Measurements from ENCODE around the gene LPO. TPM values are rescaled to one million over a fixed set of nuclear protein-coding genes. Genes with fewer than 3 reads are reported as not detected.

The LPO gene
- total RNA-seq, 1 donor from 2014 or later, result 0.31 TPM

- Mint-ChIP-seq H3K36me3 (ENCODE audit: low read depth, unreplicated experiment) (no peaks in the 10 kb centered on the region), H3K4me3 (ENCODE audit: unreplicated experiment) (no peak overlapping the region), H3K27ac (ENCODE audit: unreplicated experiment) (no peak overlapping the region), H3K9me3 (ENCODE audit: unreplicated experiment) (no peaks in the 10 kb centered on the region), H3K4me1 (ENCODE audit: unreplicated experiment) (no peaks in the 10 kb centered on the region), H3K27me3 (ENCODE audit: unreplicated experiment) (peaks cover 8% of the 10 kb centered on the region)
- no peak for TF ChIP-seq CTCF (IDR thresholded peaks at IDR 0.05; ENCODE audit: unreplicated experiment)
- DNase-seq (ENCODE audit: low spot score), result no peak
Measured at GRCh38 chr17:58193641-58194255, 44.6 kb upstream of the LPO start.

GRCh38 chr17:58195518-58196123 is 42.8 kb upstream of the LPO start:
- no peak overlapping the region for H3K27ac Mint-ChIP-seq (ENCODE audit: unreplicated experiment)
- TF ChIP-seq CTCF (IDR thresholded peaks at IDR 0.05; ENCODE audit: unreplicated experiment), result no peak
- no peaks in the 10 kb centered on the region for H3K4me1 Mint-ChIP-seq (ENCODE audit: unreplicated experiment)
- no peaks in the 10 kb centered on the region for H3K9me3 Mint-ChIP-seq (ENCODE audit: unreplicated experiment)
- peaks cover 10% of the 10 kb centered on the region for H3K27me3 Mint-ChIP-seq (ENCODE audit: unreplicated experiment)
- DNase-seq (ENCODE audit: low spot score), result no peak
- H3K36me3 Mint-ChIP-seq (ENCODE audit: low read depth, unreplicated experiment), result no peaks in the 10 kb centered on the region
- H3K4me3 Mint-ChIP-seq (ENCODE audit: unreplicated experiment), result no peak overlapping the region

- DNase-seq (ENCODE audit: low spot score), result no peak
- H3K4me1 Mint-ChIP-seq (ENCODE audit: unreplicated experiment), result no peaks in the 10 kb centered on the region
- no peak overlapping the region for H3K27ac Mint-ChIP-seq (ENCODE audit: unreplicated experiment)
- no peak for TF ChIP-seq CTCF (IDR thresholded peaks at IDR 0.05; ENCODE audit: unreplicated experiment)
- H3K36me3 Mint-ChIP-seq (ENCODE audit: low read depth, unreplicated experiment), result no peaks in the 10 kb centered on the region
- H3K9me3 Mint-ChIP-seq (ENCODE audit: unreplicated experiment), result no peaks in the 10 kb centered on the region
- H3K27me3 Mint-ChIP-seq (ENCODE audit: unreplicated experiment), result peaks cover 10% of the 10 kb centered on the region
- H3K4me3 Mint-ChIP-seq (ENCODE audit: unreplicated experiment), result no peak overlapping the region
Measured at GRCh38 chr17:58196610-58197009, 41.8 kb upstream of the LPO start.

GRCh38 chr17:58200024-58200633 is 38.3 kb upstream of the LPO start:
- Mint-ChIP-seq H3K4me1 (ENCODE audit: unreplicated experiment) (no peaks in the 10 kb centered on the region), H3K4me3 (ENCODE audit: unreplicated experiment) (no peak overlapping the region), H3K36me3 (ENCODE audit: low read depth, unreplicated experiment) (peaks cover 1% of the 10 kb centered on the region), H3K9me3 (ENCODE audit: unreplicated experiment) (no peaks in the 10 kb centered on the region), H3K27me3 (ENCODE audit: unreplicated experiment) (peaks cover 5% of the 10 kb centered on the region), H3K27ac (ENCODE audit: unreplicated experiment) (no peak overlapping the region)
- peak; percentile 76 for TF ChIP-seq CTCF (IDR thresholded peaks at IDR 0.05; ENCODE audit: unreplicated experiment)
- DNase-seq (ENCODE audit: low spot score), result peak; percentile 78

GRCh38 chr17:58202859-58203258 is 35.5 kb upstream of the LPO start:
- no peak for TF ChIP-seq CTCF (IDR thresholded peaks at IDR 0.05; ENCODE audit: unreplicated experiment)
- H3K27ac Mint-ChIP-seq (ENCODE audit: unreplicated experiment), result no peak overlapping the region
- peaks cover 4% of the 10 kb centered on the region for H3K36me3 Mint-ChIP-seq (ENCODE audit: low read depth, unreplicated experiment)
- no peaks in the 10 kb centered on the region for H3K9me3 Mint-ChIP-seq (ENCODE audit: unreplicated experiment)
- peaks cover 2% of the 10 kb centered on the region for H3K27me3 Mint-ChIP-seq (ENCODE audit: unreplicated experiment)
- H3K4me3 Mint-ChIP-seq (ENCODE audit: unreplicated experiment), result no peak overlapping the region
- no peaks in the 10 kb centered on the region for H3K4me1 Mint-ChIP-seq (ENCODE audit: unreplicated experiment)
- DNase-seq (ENCODE audit: low spot score), result no peak

Measured in endothelial cell (in vitro differentiated cells).